GM19324 (cell line): Measurements from ENCODE around the gene CDK16.

ENCODE experiments used
- ATAC-seq: cut with Tn5 transposase; IDR thresholded peaks from one replicate; pipeline ENCODE4 v1.9.1; 2021; ENCODE audit warnings: mild to moderate bottlenecking, moderate library complexity; ENCODE audit not compliant: unreplicated experiment, low FRiP score

The CDK16 gene

GRCh38 chrX:47226531-47227333 lies 8.3 kb downstream of the CDK16 start:
- no peak for ATAC-seq

DNA sequence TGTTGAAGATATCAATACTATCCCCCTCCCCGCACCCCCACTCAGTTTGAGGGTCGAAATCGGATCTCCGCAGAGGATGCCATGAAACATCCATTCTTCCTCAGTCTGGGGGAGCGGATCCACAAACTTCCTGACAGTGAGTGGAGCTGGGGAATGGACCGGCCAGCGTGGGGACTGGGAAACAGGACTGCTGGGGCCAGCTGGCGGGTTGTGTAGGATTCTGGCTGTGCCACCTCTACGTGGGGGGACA lies 8.8 kb downstream of the CDK16 start:
- no peak for ATAC-seq

DNA sequence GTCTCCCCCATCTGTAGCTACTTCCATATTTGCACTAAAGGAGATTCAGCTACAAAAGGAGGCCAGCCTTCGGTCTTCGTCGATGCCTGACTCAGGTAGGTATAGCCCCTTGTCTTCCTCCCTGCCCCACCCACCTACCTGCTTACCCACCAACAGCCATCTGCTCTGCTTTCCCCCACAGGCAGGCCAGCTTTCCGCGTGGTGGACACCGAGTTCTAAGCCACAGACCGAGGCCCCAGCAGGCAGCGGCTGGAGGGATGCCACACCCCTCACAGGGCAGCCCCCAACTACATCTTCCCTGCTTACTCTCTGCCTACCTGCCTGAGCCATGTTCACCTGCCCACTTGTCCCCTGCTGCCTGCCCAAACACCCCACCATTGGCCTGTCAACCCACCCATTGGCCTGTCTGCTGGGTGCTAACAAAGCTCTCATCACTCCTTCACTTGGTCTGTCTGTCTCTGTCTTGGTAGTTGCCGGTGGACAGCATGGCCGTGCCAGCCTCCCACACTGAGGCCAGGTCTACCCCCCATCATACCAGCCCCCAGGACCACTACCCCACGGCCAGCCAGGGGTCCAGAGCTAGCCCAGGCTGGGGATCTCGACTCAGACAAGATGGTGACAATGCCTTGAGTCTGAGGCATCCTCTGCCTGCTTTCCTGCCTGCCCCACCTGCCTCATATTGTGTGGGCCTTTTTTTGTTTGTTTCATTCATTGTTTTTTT lies 10.2 kb downstream of the CDK16 start:
- ATAC-seq, result no peak

- no peak for ATAC-seq
These were observed 10.9 kb downstream of the CDK16 start for GRCh38 chrX:47229427-47229826.

DNA sequence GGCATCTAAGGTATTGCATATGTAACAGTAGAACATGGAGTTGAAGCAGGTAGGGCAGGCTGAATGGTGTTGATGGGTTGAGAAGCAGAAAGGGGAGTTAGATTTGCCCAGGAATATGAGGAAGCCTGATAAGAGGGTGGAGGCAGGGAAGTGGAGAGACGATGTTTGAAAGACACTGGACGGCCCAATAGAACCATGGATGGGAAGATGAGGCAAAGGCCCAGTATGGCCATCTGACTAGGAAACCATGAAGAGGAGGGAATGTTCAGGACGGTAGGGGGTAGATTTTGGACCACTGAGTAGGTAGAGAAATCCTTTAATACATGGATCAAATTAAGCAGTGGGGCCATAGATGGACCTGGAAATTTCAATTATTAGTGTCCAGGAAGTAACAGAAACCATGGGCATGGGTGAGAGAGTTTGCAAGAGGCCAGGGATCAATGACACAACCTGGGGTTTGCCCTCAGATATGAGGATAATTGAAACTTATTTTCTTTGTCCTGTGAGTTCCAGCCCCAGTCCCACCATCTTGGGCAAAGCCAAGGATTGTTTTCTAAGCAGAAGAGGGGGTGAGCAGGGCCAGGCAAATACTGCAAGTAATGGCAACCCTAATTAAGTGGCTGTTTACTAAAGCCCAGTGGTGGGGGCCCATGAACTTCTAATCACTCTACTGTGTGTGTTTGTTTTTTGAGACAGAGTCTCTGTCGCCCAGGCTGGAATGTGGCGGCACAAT lies 11.8 kb downstream of the CDK16 start:
- no peak for ATAC-seq

- no peak for ATAC-seq
These were observed 12.7 kb downstream of the CDK16 start for GRCh38 chrX:47231167-47231566.

DNA sequence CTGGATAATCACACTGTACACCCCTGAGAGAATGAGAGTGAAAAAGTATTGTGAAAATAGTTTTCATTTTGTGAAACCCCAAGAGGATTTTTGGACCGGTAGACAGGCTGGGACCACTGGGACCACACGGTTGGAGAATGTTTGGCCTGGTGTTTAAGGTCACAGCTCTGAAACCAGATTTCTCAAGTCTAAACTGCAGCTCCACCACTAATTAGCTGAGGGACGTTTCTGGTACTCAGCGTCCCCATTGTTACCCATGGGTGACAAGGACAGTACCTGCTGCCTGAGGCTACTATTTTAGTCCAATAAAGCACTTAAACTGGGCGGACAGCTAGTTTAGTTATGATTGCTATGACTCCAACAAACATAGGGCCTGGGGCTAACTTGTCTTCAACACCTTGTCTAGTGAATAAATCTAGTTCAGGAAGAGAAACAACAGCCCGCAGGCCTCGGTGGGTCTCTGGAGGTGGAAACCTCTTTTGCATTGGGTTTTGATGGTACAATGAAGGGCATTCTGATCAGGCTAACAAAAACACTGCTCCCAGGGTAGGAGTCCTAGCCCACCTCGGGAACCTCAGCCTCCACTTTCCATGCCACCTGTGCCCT lies 13.8 kb downstream of the CDK16 start:
- no peak for ATAC-seq

DNA sequence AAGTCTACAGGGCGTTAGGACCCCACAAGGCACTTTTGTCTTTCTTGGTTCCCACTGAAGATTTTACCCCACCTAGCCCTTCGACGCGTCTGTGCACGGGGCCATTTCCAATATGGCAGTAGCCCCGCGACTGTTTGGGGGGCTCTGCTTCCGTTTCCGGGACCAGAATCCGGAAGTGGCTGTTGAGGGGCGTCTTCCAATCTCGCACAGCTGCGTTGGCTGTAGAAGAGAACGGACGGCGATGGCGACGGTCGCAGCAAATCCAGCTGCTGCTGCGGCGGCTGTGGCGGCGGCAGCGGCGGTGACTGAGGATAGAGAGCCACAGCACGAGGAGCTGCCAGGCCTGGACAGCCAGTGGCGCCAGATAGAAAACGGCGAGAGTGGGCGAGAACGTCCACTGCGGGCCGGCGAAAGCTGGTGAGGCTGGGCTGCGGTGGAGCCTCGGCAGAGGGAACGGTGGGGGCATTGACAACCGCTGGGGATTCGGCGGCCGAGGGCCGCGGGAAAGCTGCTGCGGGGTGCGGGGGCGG lies 14.4 kb downstream of the CDK16 start, which contains the start of gene USP11:
Gene USP11 (plus strand): TSS at position 207 of the 530 bp plus-strand sequence. CDS start 35 bp downstream, at position 242.
- ATAC-seq, result peak; percentile 9

- peak; percentile 86 for ATAC-seq
These were observed 15.0 kb downstream of the CDK16 start for GRCh38 chrX:47233333-47234113.

DNA sequence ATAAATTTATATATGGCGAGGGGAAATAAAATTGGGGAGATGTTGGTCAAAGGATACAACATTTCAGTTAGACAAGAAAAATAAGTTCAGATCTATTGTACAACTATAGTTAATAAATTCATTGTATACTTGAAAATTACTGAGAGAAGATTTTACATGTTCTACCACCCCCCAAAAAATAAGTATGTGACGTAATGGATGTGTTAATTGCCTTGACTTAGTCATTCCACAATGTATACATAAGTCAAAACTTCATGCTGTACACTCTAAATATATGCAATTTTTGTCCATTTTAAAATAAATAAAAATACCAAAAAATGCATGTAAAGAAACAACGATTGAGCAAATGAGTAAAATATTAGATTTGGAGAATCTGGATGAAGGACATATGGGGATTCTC lies 16.1 kb downstream of the CDK16 start:
- no peak for ATAC-seq

- ATAC-seq, result no peak
These were observed 17.2 kb downstream of the CDK16 start for GRCh38 chrX:47235691-47236103.

GRCh38 chrX:47239199-47239598 lies 20.7 kb downstream of the CDK16 start:
- ATAC-seq, result no peak

- no peak for ATAC-seq
These were observed 21.5 kb downstream of the CDK16 start for GRCh38 chrX:47239898-47240545.

GRCh38 chrX:47240619-47241018 lies 22.1 kb downstream of the CDK16 start:
- ATAC-seq, result no peak

GRCh38 chrX:47241201-47242011 lies 22.9 kb downstream of the CDK16 start:
- ATAC-seq, result no peak

- ATAC-seq, result no peak
These were observed 23.8 kb downstream of the CDK16 start for GRCh38 chrX:47242321-47242720.

GRCh38 chrX:47243351-47243750 lies 24.9 kb downstream of the CDK16 start:
- no peak for ATAC-seq

GRCh38 chrX:47244676-47245075 lies 26.2 kb downstream of the CDK16 start:
- ATAC-seq, result no peak

DNA sequence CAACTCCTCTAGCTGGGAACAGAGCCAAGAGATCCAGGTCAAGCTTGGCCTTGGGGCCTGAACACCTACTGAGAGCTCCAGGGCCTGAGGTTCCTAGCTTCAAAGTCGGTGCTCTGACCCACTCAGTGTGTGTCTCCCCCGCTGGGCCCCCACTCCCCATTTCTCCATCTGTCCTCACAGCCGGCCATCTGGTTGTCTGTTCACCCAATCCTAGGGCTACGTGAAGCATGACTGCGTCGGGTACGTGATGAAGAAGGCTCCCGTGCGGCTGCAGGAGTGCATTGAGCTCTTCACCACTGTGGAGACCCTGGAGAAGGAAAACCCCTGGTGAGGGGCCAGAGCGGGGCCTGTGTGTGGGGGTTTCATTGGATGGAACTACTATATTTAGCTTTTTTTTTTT lies 26.7 kb downstream of the CDK16 start:
- no peak for ATAC-seq
